ENCODE data around the gene PRPS1.
A peak's percentile ranks its signal among the peaks of the same experiment; 100 is the strongest.

PRPS1 gene

DNA sequence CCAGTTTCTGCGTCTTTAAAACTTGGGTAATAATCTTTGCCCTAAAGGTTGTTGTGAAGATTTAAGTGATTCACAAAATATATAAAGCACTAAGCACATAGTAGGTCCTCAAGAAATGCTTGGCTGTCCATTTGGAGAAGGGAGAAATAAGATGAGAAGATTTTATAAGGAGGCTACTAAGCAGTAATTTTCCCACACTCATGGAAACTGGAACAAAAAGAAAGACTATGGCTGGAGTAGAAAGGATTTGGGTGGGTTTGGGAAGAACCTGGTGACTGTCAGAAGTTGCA is 47.0 kb downstream of the PRPS1 start:
- Histone ChIP-seq H3K9me3 (ENCODE audit: severe bottlenecking) (no peaks in the 10 kb centered on the region), H3K27me3 (ENCODE audit: insufficient read depth, low read depth, severe bottlenecking) (peaks cover 13% of the 10 kb centered on the region), H3K36me3 (no peaks in the 10 kb centered on the region), H3K27ac (no peak overlapping the region), H3K4me3 (ENCODE audit: low read depth, low read length) (no peak overlapping the region)
- TF ChIP-seq, protein P1, sequence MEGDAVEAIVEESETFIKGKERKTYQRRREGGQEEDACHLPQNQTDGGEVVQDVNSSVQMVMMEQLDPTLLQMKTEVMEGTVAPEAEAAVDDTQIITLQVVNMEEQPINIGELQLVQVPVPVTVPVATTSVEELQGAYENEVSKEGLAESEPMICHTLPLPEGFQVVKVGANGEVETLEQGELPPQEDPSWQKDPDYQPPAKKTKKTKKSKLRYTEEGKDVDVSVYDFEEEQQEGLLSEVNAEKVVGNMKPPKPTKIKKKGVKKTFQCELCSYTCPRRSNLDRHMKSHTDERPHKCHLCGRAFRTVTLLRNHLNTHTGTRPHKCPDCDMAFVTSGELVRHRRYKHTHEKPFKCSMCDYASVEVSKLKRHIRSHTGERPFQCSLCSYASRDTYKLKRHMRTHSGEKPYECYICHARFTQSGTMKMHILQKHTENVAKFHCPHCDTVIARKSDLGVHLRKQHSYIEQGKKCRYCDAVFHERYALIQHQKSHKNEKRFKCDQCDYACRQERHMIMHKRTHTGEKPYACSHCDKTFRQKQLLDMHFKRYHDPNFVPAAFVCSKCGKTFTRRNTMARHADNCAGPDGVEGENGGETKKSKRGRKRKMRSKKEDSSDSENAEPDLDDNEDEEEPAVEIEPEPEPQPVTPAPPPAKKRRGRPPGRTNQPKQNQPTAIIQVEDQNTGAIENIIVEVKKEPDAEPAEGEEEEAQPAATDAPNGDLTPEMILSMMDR (IDR thresholded peaks at IDR 0.05; ENCODE audit: low read depth, low read length): no peak
- DNase-seq: no peak

DNA sequence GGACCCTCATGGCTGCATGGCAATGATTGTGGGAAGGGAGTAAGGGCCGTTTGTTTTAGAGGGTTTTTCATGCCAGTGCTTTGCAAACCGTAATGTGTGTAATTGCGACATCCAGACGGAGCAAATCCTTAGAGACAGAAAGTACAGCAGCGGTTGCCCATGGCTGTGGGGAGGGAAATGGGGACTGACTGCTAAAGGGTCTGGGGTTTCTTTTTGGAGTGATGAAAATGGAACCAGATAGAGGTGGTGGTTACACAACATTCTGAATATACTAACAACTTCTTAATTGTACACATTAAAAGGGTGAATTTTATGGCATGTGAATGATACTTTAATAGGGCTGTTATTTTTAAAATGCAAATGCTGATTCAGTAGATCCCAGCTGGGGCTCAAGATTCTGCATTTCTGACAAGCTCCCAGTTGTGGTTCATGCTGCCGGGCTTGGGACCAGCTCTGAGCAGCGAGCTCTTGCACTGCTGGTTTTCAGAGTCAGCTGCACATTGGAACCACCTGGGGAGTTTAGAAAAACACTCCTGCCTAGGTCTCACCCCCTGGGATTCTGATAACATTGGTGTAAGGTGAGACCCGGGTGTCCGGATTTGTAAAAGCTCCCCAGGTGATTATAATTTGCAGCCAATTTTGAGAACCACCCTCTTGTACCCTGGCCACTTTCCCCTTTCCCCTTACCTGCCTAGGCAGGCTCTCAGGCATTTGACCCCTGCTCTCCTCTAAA is 47.7 kb downstream of the PRPS1 start:
- DNase-seq: no peak
- H3K9me3 ChIP-seq (ENCODE audit: severe bottlenecking): no peaks in the 10 kb centered on the region
- no peaks in the 10 kb centered on the region for H3K36me3 ChIP-seq
- TF ChIP-seq, protein P1 (IDR thresholded peaks at IDR 0.05; ENCODE audit: low read depth, low read length): no peak
- peak overlapping the region; percentile 27 for H3K4me3 ChIP-seq (ENCODE audit: low read depth, low read length)
- H3K27me3 ChIP-seq (ENCODE audit: insufficient read depth, low read depth, severe bottlenecking): peaks cover 13% of the 10 kb centered on the region
- H3K27ac ChIP-seq: no peak overlapping the region

DNA sequence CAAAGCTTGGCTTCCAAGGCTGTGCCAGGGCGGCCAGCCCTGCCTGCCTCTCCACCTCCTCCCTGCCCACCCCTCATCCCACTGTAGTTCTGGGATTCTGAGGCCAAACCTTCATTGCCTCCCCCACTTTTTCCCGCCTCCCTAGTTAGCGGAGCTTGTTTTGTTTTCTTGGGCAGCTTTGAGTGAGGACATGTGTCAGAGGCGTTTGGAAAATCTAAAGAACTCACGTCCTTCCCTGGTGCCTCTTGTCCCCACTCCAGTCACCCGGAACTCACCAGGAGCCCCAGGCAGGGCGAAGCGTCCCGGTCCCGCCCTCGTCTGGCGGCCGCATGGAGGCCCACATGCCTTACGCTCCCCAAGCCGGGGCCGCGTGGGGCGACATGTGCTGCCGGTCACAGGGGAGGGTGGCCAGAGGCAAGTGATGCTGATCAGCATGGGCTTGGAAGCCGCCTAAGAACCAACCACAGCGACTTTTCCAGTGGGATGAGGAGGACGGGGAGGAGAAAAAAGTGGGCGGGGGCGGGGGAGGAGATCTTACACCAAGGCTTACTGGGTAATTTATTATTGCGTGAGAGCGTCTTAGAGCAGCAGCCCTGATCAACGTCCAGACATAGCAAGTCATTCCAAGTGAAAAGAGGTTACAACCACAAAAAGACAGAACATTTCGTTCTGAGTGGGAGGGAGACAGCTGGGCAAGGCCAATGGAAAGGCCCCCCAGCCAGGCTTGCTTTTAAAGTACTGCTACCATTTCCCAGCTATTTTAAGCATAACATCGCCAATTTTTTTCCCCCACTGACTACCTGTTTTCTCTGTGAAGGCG is 48.5 kb downstream of the PRPS1 start:
- no peaks in the 10 kb centered on the region for H3K9me3 ChIP-seq (ENCODE audit: severe bottlenecking)
- H3K4me3 ChIP-seq (ENCODE audit: low read depth, low read length): peak overlapping the region; percentile 27
- H3K36me3 ChIP-seq: no peaks in the 10 kb centered on the region
- H3K27ac ChIP-seq: peak overlapping the region; percentile 49
- peaks cover 13% of the 10 kb centered on the region for H3K27me3 ChIP-seq (ENCODE audit: insufficient read depth, low read depth, severe bottlenecking)
- TF ChIP-seq, protein P1 (IDR thresholded peaks at IDR 0.05; ENCODE audit: low read depth, low read length): no peak
- peak; percentile 68 for DNase-seq

DNA sequence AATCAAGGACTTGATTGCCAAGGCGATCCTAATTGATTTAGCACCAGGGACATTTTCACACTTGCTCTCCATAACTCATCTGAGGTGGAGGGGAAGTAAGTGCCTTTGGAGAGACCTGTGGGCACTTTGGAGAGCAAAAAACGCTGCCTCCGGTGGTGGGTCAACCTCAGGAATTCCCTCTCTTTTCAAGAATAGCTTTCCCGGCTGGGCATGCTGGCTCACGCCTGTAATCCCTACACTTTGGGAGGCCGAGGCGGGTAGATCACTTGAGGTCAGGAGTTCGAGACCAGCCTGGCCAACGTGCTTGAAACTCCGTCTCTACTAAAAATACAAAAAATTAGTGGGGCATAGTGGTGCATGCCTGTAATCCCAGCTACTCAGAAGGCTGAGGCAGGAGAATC is 49.2 kb downstream of the PRPS1 start:
- TF ChIP-seq, protein P1 (IDR thresholded peaks at IDR 0.05; ENCODE audit: low read depth, low read length): no peak
- Histone ChIP-seq H3K27ac (peak overlapping the region; percentile 49), H3K27me3 (ENCODE audit: insufficient read depth, low read depth, severe bottlenecking) (peaks cover 13% of the 10 kb centered on the region), H3K36me3 (no peaks in the 10 kb centered on the region), H3K4me3 (ENCODE audit: low read depth, low read length) (peak overlapping the region; percentile 27), H3K9me3 (ENCODE audit: severe bottlenecking) (no peaks in the 10 kb centered on the region)
- no peak for DNase-seq

GRCh38 chrX:107677909-107678308 is 49.6 kb downstream of the PRPS1 start:
- DNase-seq: no peak
- H3K9me3 ChIP-seq (ENCODE audit: severe bottlenecking): no peaks in the 10 kb centered on the region
- H3K27me3 ChIP-seq (ENCODE audit: insufficient read depth, low read depth, severe bottlenecking): peaks cover 13% of the 10 kb centered on the region
- TF ChIP-seq, protein P1 (IDR thresholded peaks at IDR 0.05; ENCODE audit: low read depth, low read length): no peak
- no peak overlapping the region for H3K27ac ChIP-seq
- H3K36me3 ChIP-seq: no peaks in the 10 kb centered on the region
- no peak overlapping the region for H3K4me3 ChIP-seq (ENCODE audit: low read depth, low read length)
